ENCODE data around the gene TBRG4. TPM values are rescaled to one million over a fixed set of nuclear protein-coding genes. Genes with fewer than 3 reads are reported as not detected.
A peak's percentile ranks its signal among the peaks of the same experiment; 100 is the strongest.

Gene TBRG4
- total RNA-seq, 1 donor from 2014 or later, result 128 TPM

DNA sequence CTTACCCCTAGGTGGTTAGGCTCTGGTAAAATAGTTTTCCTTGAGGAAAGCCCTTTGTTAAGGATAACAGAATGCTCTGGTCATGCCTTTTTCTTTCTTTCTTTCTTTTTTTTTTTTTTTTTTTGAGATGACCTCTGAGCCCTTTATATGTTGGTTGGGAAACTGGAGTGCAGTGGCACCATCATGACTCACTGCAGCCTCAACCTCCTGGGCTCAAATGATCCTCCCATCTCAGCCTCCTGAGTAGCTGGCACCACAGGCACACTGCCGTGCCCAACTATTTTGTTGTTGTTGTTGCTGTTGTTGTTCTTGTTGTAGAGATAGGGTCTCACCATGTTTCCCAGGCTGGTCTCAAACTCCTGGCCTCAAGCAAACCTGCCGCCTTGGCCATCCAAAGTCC, 50.1 kb downstream of the TBRG4 start:
- POLR2A ChIA-PET, result interaction anchor here (0.7 to 1.3 kb wide), 4 partner anchors 25 to 83 kb away, joined by 3 to 7 read pairs (median 5); partner anchors contain the start of genes MYO1G and TBRG4
- Mint-ChIP-seq H3K9me3 (no peaks in the 10 kb centered on the region), H3K4me3 (no peak overlapping the region), H3K4me1 (peaks cover 61% of the 10 kb centered on the region), H3K27ac (peak overlapping the region; percentile 64), H3K36me3 (ENCODE audit: low read depth) (peaks cover 68% of the 10 kb centered on the region), H3K27me3 (no peaks in the 10 kb centered on the region)
- intact Hi-C loops (cut with micrococcal nuclease), result loop anchor here (5.0 kb wide), 2 partner anchors 51 to 59 kb away; partner anchors contain the start of genes CCM2 and TBRG4
- CTCF ChIA-PET, result no interaction called here
- TF ChIP-seq, protein P1, sequence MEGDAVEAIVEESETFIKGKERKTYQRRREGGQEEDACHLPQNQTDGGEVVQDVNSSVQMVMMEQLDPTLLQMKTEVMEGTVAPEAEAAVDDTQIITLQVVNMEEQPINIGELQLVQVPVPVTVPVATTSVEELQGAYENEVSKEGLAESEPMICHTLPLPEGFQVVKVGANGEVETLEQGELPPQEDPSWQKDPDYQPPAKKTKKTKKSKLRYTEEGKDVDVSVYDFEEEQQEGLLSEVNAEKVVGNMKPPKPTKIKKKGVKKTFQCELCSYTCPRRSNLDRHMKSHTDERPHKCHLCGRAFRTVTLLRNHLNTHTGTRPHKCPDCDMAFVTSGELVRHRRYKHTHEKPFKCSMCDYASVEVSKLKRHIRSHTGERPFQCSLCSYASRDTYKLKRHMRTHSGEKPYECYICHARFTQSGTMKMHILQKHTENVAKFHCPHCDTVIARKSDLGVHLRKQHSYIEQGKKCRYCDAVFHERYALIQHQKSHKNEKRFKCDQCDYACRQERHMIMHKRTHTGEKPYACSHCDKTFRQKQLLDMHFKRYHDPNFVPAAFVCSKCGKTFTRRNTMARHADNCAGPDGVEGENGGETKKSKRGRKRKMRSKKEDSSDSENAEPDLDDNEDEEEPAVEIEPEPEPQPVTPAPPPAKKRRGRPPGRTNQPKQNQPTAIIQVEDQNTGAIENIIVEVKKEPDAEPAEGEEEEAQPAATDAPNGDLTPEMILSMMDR (IDR thresholded peaks at IDR 0.05), result no peak
- DNase-seq, result no peak
- no peak for ATAC-seq (ENCODE audit: low read depth)

DNA sequence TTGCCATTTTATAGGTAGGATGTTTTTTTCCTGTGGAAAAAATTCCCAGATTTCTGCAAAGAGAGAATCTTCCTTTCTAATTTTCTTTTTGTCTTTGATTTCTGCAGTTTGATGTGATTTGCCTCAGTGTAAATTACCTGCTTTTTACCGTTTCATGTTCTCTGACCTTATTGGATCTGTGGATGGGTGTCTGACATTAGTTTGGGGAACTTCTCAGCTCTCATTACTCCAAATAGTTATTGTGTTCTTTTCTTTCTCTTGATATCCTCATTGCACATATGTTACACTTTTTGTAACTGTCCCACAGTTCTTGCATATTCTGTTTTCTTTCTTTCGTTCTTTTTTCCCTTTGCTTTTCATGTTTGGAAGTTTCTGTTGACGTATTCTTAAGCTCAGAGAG, 51.2 kb downstream of the TBRG4 start:
- no peak overlapping the region for H3K4me3 Mint-ChIP-seq
- no peaks in the 10 kb centered on the region for H3K27me3 Mint-ChIP-seq
- ATAC-seq (ENCODE audit: low read depth), result no peak
- TF ChIP-seq, protein P1 (IDR thresholded peaks at IDR 0.05), result no peak
- H3K36me3 Mint-ChIP-seq (ENCODE audit: low read depth), result peaks cover 64% of the 10 kb centered on the region
- H3K27ac Mint-ChIP-seq, result peak overlapping the region; percentile 47
- intact Hi-C loops (cut with micrococcal nuclease), result loop anchor here (5.0 kb wide), 2 partner anchors 52 to 58 kb away; partner anchors contain the start of genes CCM2 and TBRG4
- ChIA-PET POLR2A (no interaction called here), CTCF (no interaction called here)
- H3K9me3 Mint-ChIP-seq, result no peaks in the 10 kb centered on the region
- no peak for DNase-seq
- H3K4me1 Mint-ChIP-seq, result peaks cover 64% of the 10 kb centered on the region

DNA sequence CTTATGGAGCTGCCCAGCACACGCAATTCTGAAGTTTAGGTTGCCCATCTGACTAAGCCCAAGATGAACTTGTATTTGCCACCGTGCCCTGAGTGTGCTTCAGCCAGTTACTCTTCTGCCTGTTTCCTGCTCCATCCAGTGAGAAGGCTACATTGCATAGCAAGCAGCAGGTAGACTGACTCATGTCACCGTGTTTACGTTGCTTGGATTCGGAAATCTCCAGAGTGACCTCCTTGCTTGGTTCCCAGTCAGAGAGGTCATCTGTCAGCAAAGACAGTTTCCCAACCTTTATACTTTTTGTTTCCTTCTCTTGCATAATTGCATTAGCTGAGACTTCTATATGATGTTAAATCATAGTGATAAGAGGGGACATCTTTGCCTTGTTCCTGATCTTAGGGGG, 53.6 kb downstream of the TBRG4 start:
- intact Hi-C loops (cut with micrococcal nuclease), result loop anchor here (2.0 kb wide), 1 partner anchor 31 kb away; no protein-coding TSS in a partner anchor
- TF ChIP-seq, protein P1 (IDR thresholded peaks at IDR 0.05), result no peak
- no peaks in the 10 kb centered on the region for H3K9me3 Mint-ChIP-seq
- ATAC-seq (ENCODE audit: low read depth) (no peak), DNase-seq (no peak)
- no peak overlapping the region for H3K4me3 Mint-ChIP-seq
- POLR2A ChIA-PET, result no interaction called here
- H3K27ac Mint-ChIP-seq, result no peak overlapping the region
- peaks cover 63% of the 10 kb centered on the region for H3K4me1 Mint-ChIP-seq
- no peaks in the 10 kb centered on the region for H3K27me3 Mint-ChIP-seq
- CTCF ChIA-PET, result no interaction called here
- peaks cover 62% of the 10 kb centered on the region for H3K36me3 Mint-ChIP-seq (ENCODE audit: low read depth)

DNA sequence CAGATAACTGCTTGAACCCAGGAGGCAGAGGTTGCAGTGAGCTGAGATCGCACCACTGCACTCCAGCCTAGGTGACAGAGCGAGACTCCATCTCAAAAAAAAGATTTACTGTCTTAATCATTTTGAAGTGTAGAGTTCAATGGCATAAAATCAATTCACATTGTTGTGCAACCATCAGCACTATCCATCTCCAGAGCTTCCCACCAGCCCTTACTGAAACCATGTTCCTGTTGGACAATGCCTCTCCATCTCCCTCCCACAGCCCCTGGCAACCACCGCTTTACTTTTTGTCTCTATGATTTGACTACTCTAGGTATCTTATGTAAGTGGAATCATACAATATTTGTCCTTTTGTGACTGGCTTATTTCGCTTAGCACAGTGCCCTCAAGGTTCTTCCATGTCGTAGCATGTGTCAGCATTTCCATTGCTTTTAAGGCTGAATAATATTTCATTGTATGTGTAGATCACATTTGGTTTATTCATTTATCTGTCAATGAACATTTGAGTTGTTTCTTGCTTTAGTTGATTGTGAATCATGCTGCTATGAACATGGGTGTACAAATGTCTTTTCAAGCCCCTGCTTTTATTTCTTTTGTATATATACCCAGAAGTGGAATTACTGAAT, 55.8 kb downstream of the TBRG4 start:
- no peak overlapping the region for H3K27ac Mint-ChIP-seq
- intact Hi-C loops (cut with micrococcal nuclease), result loop anchor here (2.0 kb wide), 1 partner anchor 29 kb away; no protein-coding TSS in a partner anchor
- ATAC-seq (ENCODE audit: low read depth), result no peak
- H3K4me1 Mint-ChIP-seq, result peaks cover 57% of the 10 kb centered on the region
- ChIA-PET POLR2A (no interaction called here), CTCF (no interaction called here)
- DNase-seq, result no peak
- no peaks in the 10 kb centered on the region for H3K9me3 Mint-ChIP-seq
- TF ChIP-seq, protein P1 (IDR thresholded peaks at IDR 0.05), result no peak
- H3K4me3 Mint-ChIP-seq, result no peak overlapping the region
- no peaks in the 10 kb centered on the region for H3K27me3 Mint-ChIP-seq
- H3K36me3 Mint-ChIP-seq (ENCODE audit: low read depth), result peaks cover 56% of the 10 kb centered on the region

DNA sequence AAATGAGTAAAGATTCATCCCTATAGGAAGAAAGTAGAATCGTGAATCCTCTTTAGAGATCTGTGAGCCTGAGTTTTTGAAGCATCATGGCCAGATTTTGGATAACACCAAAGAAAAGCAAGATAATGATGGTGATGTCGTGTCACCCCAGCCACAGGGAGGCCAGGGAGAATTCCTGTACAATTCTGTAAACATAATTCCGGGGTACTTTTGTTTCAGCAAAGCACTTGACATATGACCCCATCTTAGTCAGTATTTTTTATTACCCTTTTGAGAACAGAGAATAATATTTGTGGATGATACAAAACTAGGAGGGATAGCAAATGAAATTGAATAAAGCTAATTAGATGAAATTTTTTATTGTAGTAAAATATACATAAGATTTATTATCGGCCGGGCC, 56.5 kb downstream of the TBRG4 start:
- DNase-seq, result no peak
- H3K4me3 Mint-ChIP-seq, result no peak overlapping the region
- TF ChIP-seq, protein P1 (IDR thresholded peaks at IDR 0.05), result no peak
- peaks cover 56% of the 10 kb centered on the region for H3K36me3 Mint-ChIP-seq (ENCODE audit: low read depth)
- peaks cover 58% of the 10 kb centered on the region for H3K4me1 Mint-ChIP-seq
- intact Hi-C loops (cut with micrococcal nuclease), result no loop called here
- H3K27ac Mint-ChIP-seq, result peak overlapping the region; percentile 59
- ChIA-PET POLR2A (no interaction called here), CTCF (no interaction called here)
- no peaks in the 10 kb centered on the region for H3K27me3 Mint-ChIP-seq
- H3K9me3 Mint-ChIP-seq, result no peaks in the 10 kb centered on the region
- no peak for ATAC-seq (ENCODE audit: low read depth)

All from activated B cell treated with CpG ODN at 0.5 μM for 24 hours (primary cell).